Occipital lobe (tissue), 2 donors: Measurements from ENCODE around the gene KCNQ2. TPM values are rescaled to one million over a fixed set of nuclear protein-coding genes. Genes with fewer than 3 reads are reported as not detected.

Experiments
- DNase-seq: peaks from one replicate; lab custom pipeline; 2025; lab: John Stamatoyannopoulos, UW
- total RNA-seq: library from RNA; depleted of rRNA; stranded (reverse); fragments of >200 nt; gene quantifications from one replicate; pipeline ENCODE4 v1.2.3, GENCODE V29; 2014

KCNQ2 gene
- total RNA-seq, 1 donor from 2014 or later: 167 TPM

- peak; percentile 59 for DNase-seq
Measured at GRCh38 chr20:63501818-63502670, 29.6 kb upstream of the KCNQ2 start.

DNA sequence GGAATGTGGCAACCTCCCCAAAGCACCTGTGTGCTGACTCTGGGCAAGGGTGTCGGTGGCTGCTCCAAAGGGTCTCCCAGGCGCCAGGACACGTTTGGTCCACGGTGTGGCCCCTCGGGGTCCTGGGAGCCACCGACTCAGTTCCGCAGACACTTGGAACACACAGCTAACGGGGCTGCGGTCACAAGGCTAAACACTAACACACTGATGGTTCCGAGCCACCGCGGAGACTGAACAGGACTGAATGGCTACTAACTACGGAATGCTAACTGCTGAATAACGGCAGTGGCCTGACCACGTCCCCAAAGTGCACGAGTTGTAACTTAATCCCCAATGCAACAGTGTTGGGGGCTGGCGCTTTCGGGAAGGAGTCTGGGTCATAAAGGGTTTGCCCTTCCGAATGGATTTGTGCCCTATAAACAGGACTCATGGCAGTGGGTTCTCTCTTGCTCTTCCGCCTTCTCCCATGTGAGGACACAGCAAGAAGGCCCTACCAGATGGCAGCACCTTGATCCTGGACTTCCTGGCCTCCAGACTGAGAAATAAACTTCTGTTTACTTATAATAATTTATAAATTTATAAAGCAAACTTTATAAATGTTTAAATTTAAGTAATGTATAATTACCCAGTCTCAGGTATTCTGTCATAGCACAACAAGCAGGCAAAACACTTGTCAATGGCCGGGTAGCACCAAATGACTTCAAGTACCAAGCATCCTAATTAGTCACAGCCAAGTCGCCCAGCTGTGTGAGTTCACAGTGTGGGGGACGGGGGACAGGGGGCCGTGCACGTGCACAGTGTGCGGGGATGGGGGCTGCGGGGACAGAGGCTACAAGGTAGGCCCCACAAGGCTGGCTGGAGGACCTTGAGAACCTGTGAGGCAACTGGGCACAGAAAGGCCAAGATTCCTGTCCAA is 28.7 kb upstream of the KCNQ2 start:
- DNase-seq: no peak

DNA sequence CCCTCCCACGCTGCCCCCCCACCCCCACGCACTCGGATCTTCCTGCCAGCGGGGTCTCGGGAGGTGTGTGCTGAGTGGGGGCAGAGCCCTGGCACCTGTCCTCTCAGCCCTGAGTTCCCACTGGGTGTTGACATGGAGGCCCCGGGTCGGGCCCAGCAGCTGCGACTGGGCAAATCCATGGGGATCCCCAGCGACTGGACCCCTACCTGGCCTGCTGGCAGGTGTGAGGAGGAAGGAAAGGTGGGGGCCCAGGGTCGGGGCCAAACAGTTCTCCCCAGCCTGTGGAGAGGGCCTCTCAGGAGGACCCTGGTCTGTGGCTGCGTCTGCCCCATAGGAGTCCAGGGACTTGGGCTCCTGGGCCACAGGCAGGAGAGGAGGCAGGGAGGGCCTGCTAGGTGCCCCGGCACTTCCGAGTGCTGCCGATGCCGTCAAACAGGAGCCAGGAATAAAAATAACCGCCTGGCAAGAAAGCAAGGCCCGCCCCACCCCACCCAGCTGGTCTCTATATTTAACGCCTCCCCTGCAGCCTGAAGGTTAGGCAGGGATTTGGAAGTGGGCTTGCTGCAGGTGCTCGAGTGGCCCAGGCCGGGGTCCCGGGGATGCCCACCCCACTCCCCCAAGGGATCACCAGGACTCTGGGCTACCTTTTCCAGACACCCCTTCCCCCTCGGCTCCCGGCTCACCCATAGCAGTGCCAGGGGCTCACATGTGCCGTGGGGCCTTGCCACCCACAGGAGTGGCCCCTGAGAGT is 27.9 kb upstream of the KCNQ2 start:
- no peak for DNase-seq

DNA sequence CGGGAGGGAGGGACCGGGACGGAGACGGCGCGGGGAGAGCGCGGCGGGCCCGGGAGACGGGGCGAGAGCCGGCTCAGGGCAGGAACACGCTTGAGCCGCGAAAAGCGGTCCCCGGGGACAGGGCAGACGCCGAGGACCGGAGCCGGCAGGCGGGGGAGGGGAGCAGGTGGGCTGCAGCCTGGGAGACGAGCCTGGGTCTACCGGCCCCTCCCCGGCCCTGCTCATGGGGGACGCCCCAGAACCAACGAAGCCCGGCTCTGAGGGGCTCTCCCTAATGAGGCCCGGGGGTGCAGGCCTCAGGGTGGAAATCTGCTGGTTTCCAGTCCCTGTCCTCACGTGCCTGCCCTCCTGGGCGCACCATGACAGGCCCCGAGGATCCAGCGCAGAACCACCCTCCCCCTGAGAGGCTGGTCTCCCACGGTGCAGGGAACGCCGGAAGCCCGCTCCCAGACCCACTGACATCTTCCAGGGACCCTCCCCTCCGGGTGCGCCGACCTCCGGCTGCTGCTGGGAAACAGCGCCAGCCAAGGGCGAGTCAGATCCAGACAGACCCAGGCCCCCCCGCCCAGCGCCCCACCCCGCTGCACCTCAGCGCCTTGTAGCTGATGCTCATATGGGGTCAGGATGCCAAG is 27.0 kb upstream of the KCNQ2 start:
- no peak for DNase-seq

DNA sequence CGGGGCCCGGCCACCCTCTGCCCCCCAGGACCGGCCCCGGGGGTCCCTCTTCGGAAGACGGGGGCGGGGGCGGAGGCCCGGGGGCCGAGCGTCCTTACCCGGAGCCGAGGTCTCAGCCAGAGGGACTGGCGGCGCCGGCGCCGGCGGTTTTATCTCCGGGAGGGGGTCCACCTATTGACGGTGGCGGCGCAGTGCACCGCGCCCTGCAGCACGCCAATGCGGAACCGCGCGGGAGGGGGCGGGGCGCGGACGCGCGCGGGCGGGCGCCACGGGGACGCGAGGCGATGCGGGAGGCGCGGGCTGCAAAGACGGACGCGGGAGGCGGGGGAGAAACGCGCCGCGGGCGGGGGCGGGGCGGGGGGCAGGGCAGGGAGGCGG is 26.5 kb upstream of the KCNQ2 start, which contains the start of gene EEF1A2:
Gene EEF1A2 (minus strand): TSS at position 124 of the 378 bp plus-strand sequence. CDS start 1,320 bp downstream, outside the sequence.
- DNase-seq: peak; percentile 56

- DNase-seq: peak; percentile 33
Measured at GRCh38 chr20:63497946-63498935, 25.8 kb upstream of the KCNQ2 start.

DNA sequence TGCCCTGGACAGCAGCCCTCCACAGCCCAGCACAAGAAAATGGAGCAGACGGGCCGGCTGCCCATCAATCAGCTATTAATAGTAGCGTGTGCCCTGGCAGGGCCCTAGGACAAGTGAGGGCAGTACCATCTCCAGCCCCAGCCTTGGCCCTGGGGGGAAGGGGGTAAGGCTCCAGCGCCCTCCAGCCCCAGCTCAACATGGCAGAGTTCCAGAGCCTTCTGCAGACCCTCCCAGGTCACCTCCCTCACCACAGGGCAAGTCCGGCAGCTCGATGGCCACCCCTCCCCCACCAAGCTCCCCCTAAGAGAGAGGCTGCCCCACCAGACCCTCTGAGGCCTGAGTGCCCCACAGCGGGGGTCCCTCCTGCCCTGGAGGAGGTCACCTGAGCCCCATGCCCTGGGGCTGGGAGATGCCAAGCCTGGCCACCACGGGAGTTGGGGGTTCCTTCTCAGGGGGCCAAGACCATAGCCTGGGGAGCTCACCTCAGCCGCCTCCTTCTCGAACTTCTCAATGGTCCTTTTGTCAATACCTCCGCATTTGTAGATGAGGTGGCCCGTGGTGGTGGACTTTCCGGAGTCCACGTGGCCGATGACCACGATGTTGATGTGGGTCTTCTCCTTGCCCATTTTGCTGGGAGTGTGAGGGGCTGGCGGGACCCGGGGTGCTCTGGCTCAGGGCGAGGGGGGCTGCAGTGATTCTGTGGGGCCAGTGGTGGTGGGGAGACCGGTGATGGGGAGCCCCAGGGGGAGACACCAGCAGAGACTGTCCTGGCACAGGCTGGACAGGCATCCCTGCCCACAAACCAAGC is 24.9 kb upstream of the KCNQ2 start:
- no peak for DNase-seq

- no peak for DNase-seq
Measured at GRCh38 chr20:63496596-63497120, 24.2 kb upstream of the KCNQ2 start.

DNA sequence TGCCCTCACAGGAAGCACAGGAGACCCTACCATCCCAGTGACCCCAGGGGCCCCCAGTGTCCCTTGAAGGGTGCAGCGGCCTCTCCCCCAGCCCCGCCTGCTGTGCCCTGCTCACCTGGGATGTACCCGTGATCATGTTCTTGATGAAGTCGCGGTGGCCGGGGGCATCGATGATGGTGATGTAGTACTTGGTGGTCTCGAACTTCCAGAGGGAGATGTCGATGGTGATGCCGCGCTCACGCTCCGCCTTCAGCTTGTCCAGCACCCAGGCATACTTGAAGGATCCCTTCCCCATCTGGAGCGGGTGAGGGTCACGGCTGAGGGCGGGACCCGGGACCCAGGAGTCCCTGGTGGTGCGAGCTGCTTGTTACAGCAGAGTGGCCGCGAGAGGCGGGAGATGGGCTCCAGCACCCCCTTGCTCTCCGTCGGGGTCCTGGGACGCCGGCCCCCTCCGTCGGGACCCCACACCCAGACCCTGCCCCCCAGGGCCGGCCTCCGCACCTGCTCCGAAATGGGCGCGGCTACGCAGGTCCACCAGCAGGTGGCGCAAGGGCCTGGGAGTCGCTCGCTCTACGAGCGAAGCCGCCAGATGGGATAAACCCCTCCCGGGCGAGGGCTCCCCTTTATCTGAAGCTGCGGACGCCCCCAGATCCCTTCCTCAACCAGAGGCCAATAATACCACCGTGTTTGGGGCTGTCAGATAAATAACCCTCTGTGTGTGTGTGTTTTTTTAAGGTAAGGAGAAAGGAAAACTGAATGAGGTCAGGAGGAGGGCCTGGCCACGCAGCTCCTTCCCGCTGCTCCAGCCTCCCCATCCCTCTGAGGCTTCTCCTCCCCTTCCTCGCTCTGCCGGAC is 23.5 kb upstream of the KCNQ2 start:
- no peak for DNase-seq

- DNase-seq: no peak
Measured at GRCh38 chr20:63495167-63495720, 22.8 kb upstream of the KCNQ2 start.

DNA sequence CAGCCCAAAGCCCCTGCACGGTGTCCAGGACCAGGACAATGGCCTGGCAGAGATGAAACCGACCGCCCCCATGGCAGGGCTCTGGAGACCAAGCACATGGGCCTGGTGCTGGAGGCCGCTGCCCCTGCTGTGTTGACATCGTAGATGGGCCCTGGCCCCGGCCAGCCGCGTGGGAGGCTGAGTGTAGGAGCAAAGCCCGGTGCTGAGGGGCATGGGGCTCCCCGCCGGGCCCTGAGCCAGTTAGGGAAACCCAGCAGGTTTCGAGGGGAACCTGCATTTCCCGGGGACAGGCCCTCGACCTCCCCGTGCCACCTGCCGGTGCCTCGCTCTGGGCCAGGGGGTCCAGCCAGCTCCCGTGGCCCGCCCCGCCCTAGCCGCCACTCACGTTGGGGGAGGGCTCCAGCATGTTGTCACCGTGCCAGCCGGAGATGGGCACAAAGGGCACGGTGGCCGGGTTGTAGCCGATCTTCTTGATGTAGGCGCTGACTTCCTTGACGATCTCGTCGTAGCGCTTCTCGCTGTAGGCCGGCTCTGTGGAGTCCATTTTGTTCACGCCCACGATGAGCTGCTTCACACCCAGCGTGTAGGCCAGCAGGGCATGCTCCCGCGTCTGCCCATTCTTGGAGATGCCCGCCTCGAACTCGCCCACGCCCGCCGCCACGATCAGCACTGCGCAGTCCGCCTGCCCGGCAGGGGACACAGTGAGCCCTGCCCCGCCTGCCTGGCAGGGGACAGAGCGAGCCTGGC is 22.1 kb upstream of the KCNQ2 start:
- no peak for DNase-seq

DNA sequence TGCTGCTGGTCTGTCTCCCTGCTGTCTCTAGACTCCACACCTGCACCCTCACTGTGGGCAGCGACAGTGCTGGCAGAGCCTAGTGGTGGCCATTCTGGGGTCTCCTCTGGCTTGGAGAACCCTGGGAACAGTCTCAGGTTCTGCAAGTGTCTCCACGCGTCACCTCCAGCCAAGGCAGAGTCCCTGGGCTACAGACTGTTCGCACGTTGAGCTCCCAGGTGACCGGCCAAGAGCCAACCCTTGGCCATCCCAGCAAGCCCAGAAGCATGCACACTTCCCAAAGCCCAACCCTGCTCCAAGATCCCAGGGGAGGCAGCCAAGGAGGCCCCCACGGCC is 21.6 kb upstream of the KCNQ2 start:
- DNase-seq: no peak

DNA sequence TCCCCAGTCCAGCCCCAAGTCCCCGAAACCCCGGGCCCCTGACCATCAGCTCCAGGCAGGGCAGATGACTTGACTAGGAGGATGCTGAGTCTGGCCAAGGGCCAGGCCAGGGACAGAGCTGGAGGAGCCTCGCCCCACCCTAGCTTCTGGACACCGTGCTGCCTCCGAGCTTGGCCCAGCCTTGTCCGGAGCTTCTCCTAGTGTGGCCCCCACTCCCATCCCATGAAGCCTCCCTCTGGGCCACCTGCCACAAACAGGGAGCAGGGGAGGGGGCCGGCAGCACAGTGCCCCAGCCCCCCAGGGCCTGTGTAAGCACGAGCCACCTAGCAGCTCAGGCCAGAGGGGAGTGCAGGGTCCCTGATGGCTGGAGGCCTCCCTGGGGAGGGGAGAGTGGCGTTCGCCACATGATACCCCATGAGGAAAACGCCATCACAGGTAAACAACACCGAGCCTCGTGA is 21.1 kb upstream of the KCNQ2 start:
- no peak for DNase-seq

GRCh38 chr20:63492982-63493381 is 20.5 kb upstream of the KCNQ2 start:
- no peak for DNase-seq

DNA sequence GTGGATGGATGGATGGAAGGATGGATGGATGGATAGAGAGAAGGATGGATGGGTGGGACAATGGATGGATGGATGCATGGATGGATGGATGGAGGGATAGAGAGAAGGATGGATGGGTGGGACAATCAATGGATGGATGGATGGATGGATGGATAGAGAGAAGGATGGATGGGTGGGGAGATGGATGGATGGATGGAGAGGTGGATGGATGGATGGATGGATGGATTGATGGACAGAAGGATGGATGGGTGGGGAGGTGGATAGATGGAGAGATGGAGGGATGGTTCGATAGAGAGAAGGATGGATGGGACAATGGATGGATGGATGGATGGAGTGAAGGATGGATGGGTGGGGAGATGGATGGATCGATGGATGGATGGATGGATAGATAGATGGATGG is 20.1 kb upstream of the KCNQ2 start:
- DNase-seq: no peak

DNA sequence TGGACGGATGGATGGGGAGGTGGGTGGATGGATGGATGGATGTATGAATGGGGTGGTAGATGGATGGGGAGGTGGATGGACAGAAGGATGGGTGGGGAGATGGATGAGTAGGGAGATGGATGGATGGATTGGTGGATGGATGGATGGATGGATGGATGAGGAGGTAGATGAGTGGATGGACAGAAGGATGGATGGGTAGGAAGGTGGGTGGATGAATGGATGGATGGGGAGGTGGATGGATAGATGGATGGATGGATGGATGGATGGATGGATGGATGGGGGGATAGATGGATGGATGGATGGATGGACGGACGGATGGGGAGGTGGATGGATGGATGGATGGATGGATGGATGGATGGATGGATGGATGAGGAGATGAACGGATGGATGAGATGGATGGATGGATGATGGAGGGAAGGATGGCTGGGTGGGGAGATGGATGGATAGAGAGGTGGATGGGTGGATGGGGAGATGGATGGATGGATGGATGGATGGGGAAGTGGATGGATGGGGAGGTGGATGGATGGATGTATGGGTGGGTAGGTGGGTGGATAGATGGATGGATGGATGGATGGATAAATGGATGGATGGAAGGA is 19.3 kb upstream of the KCNQ2 start:
- no peak for DNase-seq
